Heart left ventricle (tissue), 13 donors: ENCODE results near the gene HOTAIR.

ENCODE experiments used
- POLR2A ChIP-seq, 2 donors: fragments of 450-650 bp; IDR thresholded peaks; one replicate each; pipeline ENCODE4 v1.6.1; 2017; ENCODE audit warnings: antibody characterized with exemption in 2 of 2, mild to moderate bottlenecking in 2 of 2, moderate library complexity in 2 of 2
- TF ChIP-seq, protein P1 (sequence below), 12 donors: fragments of 200-600 bp; sonication (generic) in 4 of 12; IDR thresholded peaks; one replicate each; pipeline versions ENCODE4 v1.5.0 to v1.8.0; 2018 to 2022; ENCODE audit warnings: antibody characterized with exemption in 12 of 12, mild to moderate bottlenecking in 5 of 12
- donor health status: ischemic (EF 13 %, LVEDD 7.1; RV severe dilation, severe dysfunction).
- donor health status: DM: no; HTN: yes; CAD: no.
- donor health status: DM: no; HTN: no; CAD: no.
- donor health status: ischemic (EF 25% LVEDD 6.9; RV normal size, moderate dysfunction).
- donor health status: ischemic (EF 25% LVEDD 5.7; RV mildly dilated, moderate dysfunction).
- donor health status: ischemic (EF 35%, LVEDD 5.7; RV mildly dilated, moderate dysfunction).
- donor health status: nonischemic (EF 11% LVEDD 7.7; RV severe dilation, severe dysfunction).
- donor health status: DM: yes; HTN: yes; CAD: no.
- donor health status: PGD.
- donor health status: ischemic (EF 29% LVEDD 5.4; RV normal size, mild dysfunction).
- donor health status: nonischemic (EF 23%, LVEDD 6.1; RV moderate dilation, normal function).

DNA sequence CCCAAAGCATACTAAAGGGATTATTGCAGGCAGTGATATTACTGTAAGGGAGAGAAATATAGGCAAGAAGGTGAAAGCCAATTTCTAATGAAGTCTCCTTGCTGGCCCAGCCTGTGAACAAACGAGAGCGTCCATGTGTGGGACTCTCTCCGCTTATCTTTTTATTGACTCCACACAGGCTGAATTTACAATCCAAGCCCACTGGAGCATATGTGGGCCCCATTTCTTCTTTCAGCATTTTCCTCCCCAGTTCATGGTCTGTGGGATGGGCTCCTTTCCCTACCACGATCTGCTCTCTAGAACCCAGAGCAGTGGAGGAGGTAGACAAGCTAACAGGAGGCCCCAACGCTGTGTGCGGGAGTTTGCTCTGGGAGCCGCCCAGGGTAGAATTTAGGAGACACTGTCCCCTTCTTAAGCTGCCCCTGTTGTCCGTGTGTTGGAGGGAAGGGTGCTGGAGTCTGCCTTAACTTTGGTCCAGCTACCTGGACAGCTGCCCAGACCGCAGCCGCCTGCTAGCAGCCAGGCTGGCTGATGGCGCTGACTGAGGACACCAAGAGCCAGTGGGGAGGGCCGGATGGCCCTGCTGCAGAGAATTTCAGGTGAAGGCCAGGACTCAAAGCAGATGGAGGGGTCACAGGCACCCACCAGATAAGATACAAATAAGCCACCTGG lies 5.0 kb downstream of the HOTAIR start:
- TF ChIP-seq POLR2A (IDR thresholded peaks at IDR 0.05) = no peak
- TF ChIP-seq, protein P1, sequence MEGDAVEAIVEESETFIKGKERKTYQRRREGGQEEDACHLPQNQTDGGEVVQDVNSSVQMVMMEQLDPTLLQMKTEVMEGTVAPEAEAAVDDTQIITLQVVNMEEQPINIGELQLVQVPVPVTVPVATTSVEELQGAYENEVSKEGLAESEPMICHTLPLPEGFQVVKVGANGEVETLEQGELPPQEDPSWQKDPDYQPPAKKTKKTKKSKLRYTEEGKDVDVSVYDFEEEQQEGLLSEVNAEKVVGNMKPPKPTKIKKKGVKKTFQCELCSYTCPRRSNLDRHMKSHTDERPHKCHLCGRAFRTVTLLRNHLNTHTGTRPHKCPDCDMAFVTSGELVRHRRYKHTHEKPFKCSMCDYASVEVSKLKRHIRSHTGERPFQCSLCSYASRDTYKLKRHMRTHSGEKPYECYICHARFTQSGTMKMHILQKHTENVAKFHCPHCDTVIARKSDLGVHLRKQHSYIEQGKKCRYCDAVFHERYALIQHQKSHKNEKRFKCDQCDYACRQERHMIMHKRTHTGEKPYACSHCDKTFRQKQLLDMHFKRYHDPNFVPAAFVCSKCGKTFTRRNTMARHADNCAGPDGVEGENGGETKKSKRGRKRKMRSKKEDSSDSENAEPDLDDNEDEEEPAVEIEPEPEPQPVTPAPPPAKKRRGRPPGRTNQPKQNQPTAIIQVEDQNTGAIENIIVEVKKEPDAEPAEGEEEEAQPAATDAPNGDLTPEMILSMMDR (IDR thresholded peaks at IDR 0.05) = no peak
